Measurements from ENCODE around the gene EREG.
A peak's percentile ranks its signal among the peaks of the same experiment; 100 is the strongest.

EREG gene

GRCh38 chr4:74426101-74426500 is 61.2 kb downstream of the EREG start:
- no peak for DNase-seq (ENCODE audit: low read depth, low spot score)

- DNase-seq (ENCODE audit: low read depth, low spot score), result no peak
Measured at GRCh38 chr4:74428276-74428675, 63.3 kb downstream of the EREG start.

GRCh38 chr4:74431113-74431826 is 66.3 kb downstream of the EREG start:
- DNase-seq (ENCODE audit: low read depth, low spot score), result peak; percentile 36

GRCh38 chr4:74433043-74433442 is 68.1 kb downstream of the EREG start:
- DNase-seq (ENCODE audit: low read depth, low spot score), result no peak

GRCh38 chr4:74433541-74434172 is 68.7 kb downstream of the EREG start:
- no peak for DNase-seq (ENCODE audit: low read depth, low spot score)

- DNase-seq (ENCODE audit: low read depth, low spot score), result no peak
Measured at GRCh38 chr4:74435296-74435695, 70.4 kb downstream of the EREG start.

- DNase-seq (ENCODE audit: low read depth, low spot score), result no peak
Measured at GRCh38 chr4:74437866-74438265, 72.9 kb downstream of the EREG start.
